Lung (tissue), 12 donors: Measurements from ENCODE around the gene MKI67. TPM values are rescaled to one million over a fixed set of nuclear protein-coding genes. Genes with fewer than 3 reads are reported as not detected.
"Not testable (repeated sequence)": the region's sequence is repeated elsewhere in the genome, so short reads cannot be mapped to it uniquely, and the experiment has no call there.

Experiments
- ATAC-seq: fragments of 200-7000 bp; cut with Tn5 transposase; one replicate; pipeline ENCODE4 v1.9.1; 2020; ENCODE audit warnings: moderate number of reproducible peaks; ENCODE audit not compliant: insufficient read depth, low FRiP score
- DNase-seq, 3 donors: peaks; one replicate each; pipeline ENCODE4 v3.0.0-alpha.2; 2013 to 2017
- H3K27ac ChIP-seq, 2 donors: one replicate each; pipeline ENCODE4 v1.5.1; 2013; ENCODE audit warnings: mild to moderate bottlenecking in 2 of 2, moderate library complexity in 2 of 2, control low read depth in 1 of 2, inconsistent platforms in 1 of 2, low read depth in 1 of 2, low read length in 1 of 2
- H3K27me3 ChIP-seq, 3 donors: one replicate each; pipeline ENCODE4 v1.5.1; 2013; ENCODE audit warnings: low read length in 2 of 3; ENCODE audit not compliant: control insufficient read depth in 3 of 3, insufficient read depth in 3 of 3
- H3K36me3 ChIP-seq, 4 donors: one replicate each; pipeline ENCODE4 v1.5.1; 2013; ENCODE audit warnings: low read length in 4 of 4, mild to moderate bottlenecking in 1 of 4, moderate library complexity in 1 of 4; ENCODE audit not compliant: control insufficient read depth in 4 of 4, insufficient read depth in 4 of 4
- H3K4me1 ChIP-seq, 5 donors: one replicate each; pipeline ENCODE4 v1.5.1; 2013; ENCODE audit warnings: low read length in 5 of 5, mild to moderate bottlenecking in 2 of 5, moderate library complexity in 1 of 5; ENCODE audit not compliant: control insufficient read depth in 5 of 5, insufficient read depth in 5 of 5
- H3K4me3 ChIP-seq: one replicate; pipeline ENCODE4 v1.5.1; 2013; ENCODE audit warnings: mild to moderate bottlenecking, control low read depth, moderate library complexity
- H3K9ac ChIP-seq, 2 donors: one replicate each; pipeline ENCODE4 v1.5.1; 2013; ENCODE audit warnings: low read length in 2 of 2, control low read depth in 1 of 2; ENCODE audit not compliant: insufficient read depth in 1 of 2
- H3K9me3 ChIP-seq, 4 donors: one replicate each; pipeline ENCODE4 v1.5.1; 2013; ENCODE audit warnings: low read length in 3 of 4, mild to moderate bottlenecking in 1 of 4, moderate library complexity in 1 of 4; ENCODE audit not compliant: control insufficient read depth in 4 of 4, insufficient read depth in 3 of 4
- CTCF ChIP-seq: IDR thresholded peaks from 2 replicates; pipeline ENCODE4 v1.5.1; 2012; ENCODE audit warnings: mild to moderate bottlenecking; ENCODE audit errors: control extremely low read depth, extremely low read depth
- WGBS, 2 donors: extraction: QIAGEN DNeasy Blood & Tissue Kit; methylation state at CpG; one replicate each; pipeline ENCODE4 v1.1.7; 2013; 5-methylcytosine and 5-hydroxymethylcytosine counted together
- polyA plus RNA-seq, 2 donors: library from polyadenylated mRNA; stranded (reverse); fragments of 200-250 nt; gene quantifications; one replicate each; pipeline ENCODE4 v1.2.1, GENCODE V29; 2013
- total RNA-seq, 2 donors: library from RNA; depleted of rRNA in 1 of 2; stranded (reverse); fragments of >200 nt in 1 of 2; gene quantifications; one replicate each; pipeline ENCODE4 v1.2.1, GENCODE V29; 2014 to 2021
- donor health status: control.
- donor health status: control.
- donor health status: Bipolar disorder and iron deficiency.
- donor health status: healthy.
- donor health status: DM: yes; HTN: yes; CAD: no.

Gene MKI67
- total and polyA plus RNA-seq, 4 donors = 1.0 to 8.6 (median 2.1) TPM

DNA sequence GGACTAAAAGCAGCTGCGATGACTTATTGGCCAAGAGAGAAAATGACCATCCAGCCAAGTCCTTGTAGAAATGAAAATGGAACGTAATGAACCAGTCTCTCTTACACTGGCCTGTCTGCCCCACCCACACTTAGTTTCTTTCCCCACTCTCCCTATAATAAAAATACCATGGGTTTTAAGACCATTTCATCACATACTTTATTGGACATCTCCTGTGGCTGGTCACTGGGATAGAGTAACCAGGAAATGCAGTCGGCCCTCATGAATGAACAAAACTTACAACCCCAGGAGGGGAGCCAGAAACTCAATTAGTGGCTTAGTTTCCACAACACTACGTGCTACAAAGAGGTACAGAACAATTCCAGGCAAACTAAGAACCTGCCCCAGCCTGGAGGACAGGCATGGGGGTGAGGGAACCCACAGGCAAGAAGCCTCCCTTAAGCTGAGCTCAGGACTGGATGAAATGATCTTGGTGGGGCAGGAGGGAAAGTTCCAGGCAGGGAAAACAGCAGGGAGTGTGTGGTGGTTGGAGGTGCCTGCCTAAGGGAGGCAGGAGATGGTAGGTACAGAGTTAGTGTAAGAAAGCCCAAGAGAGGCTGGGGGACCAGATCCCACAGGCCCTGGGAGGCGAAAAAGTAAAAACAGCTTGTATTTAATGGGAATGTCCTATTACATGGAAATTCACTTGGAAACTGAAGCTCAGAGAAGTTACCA is 29.6 kb downstream of the MKI67 start:
- 89 to 90% methylated on average over 5 of the region's 5 CpGs for WGBS, 2 donors
- H3K9me3 ChIP-seq = peaks cover 0 to 2% (median 0%) of the 10 kb centered on the region in 4 donors
- H3K9ac ChIP-seq = no peak overlapping the region
- no peak overlapping the region for H3K4me3 ChIP-seq
- H3K27me3 ChIP-seq = no peaks in the 10 kb centered on the region
- no peak overlapping the region for H3K27ac ChIP-seq
- DNase-seq (no peak), ATAC-seq (no peak)
- H3K4me1 ChIP-seq = no peaks in the 10 kb centered on the region
- H3K36me3 ChIP-seq = peaks cover 0 to 16% (median 5%) of the 10 kb centered on the region in 4 donors
- no peak for TF ChIP-seq CTCF

DNA sequence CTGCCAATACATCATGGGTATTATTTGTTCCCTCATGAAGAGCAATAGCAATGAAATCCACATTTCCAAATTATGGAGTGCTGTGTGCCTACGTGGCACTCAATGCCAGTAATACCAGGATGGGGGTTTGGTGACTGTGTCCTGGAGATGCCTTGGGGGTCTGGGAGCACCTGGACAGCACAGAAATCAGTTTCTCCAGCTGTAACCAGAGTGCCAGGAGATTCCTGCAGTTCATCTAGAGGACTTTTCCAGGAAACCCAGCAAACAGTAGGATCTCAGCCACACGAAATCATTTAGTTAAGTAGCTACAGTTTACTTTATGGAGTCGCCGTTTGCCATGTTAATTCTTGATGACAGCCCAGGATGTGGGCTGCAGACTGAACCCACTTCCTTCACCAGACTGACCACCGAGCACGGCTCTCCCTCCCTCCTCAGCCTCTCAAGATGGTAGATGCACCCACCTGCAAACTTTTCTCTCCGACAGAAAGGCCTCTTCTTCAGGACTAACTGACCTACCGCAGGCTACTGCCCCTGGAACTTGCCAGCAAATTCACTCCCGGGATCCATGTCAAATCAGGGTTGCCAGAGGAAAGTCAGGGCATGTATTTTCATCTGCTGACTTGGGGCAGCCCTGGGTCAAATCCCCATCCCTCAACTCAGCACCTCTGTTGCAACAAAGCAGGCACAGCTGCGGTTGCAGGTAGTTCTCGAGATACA is 30.3 kb downstream of the MKI67 start:
- no peak for TF ChIP-seq CTCF
- Histone ChIP-seq H3K4me1 (no peaks in the 10 kb centered on the region), H3K27ac (no peak overlapping the region), H3K9me3 (peaks cover 0 to 2% (median 0%) of the 10 kb centered on the region in 4 donors), H3K9ac (no peak overlapping the region), H3K4me3 (no peak overlapping the region), H3K27me3 (no peaks in the 10 kb centered on the region), H3K36me3 (peaks cover 0 to 16% (median 4%) of the 10 kb centered on the region in 4 donors)
- DNase-seq (no peak), ATAC-seq (no peak)
- 62 to 76% methylated on average over 11 of the region's 11 CpGs for WGBS, 2 donors

DNA sequence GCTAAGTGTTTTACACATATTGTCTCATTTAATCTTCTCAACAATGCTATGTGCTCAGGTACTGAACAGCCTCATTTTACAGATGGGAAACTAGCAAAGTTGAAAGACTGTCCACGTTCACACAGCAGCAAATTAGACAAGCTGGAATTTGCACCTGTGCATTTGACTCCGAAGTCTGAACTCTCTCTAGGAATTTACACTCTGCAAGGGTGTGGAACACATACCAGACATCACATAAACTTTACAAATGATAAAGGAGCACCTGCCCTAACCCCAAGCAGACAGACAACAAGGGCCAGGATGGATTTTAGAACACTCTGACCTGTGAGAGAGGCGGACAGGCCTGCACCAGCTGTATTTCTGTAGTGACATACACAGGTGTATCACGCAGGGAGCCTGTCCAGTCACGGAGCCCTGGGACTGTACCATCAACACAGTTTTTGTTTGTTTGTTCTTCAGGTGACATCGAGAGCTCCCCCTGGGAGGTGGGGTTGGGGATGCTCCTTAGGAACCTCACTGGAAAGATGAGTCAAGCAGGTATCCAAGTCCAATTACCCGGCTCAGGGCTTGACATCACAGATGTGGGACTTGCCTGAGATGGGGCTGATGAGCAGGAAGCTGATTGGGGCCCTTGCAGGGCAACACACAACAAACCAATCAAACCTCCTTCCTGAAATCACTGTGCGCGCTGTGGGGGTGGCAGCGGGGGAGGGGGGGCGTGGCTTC is 31.0 kb downstream of the MKI67 start:
- TF ChIP-seq CTCF = no peak
- no peak overlapping the region for H3K4me3 ChIP-seq
- DNase-seq (no peak), ATAC-seq (no peak)
- H3K36me3 ChIP-seq = peaks cover 0 to 15% (median 2%) of the 10 kb centered on the region in 4 donors
- no peak overlapping the region for H3K27ac ChIP-seq
- no peaks in the 10 kb centered on the region for H3K27me3 ChIP-seq
- H3K4me1 ChIP-seq = no peaks in the 10 kb centered on the region
- peaks cover 0 to 2% (median 0%) of the 10 kb centered on the region in 4 donors for H3K9me3 ChIP-seq
- H3K9ac ChIP-seq = no peak overlapping the region
- WGBS, 2 donors = 71 to 79% methylated on average over 11 of the region's 11 CpGs

DNA sequence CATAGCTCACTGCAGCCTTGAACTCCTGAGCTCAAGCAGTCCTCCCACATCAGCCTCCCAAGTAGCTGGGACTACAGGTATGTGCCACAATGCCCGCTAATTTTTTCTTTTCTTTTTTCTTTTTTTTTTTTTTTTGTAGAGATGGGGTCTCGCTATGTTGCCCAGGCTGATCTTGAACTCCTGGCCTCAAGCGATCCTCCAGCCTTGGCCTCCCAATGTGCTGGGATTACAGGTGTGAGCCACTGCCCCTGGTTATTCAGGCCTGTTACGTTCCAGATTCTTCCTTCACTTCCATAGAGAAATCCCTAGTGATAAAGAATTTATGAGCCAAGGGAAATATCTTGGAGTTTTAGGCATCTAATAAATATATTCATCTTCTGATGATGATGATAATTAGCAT is 31.6 kb downstream of the MKI67 start:
- 97 to 100% methylated on average over 4 of the region's 4 CpGs for WGBS, 2 donors

More for the DNA sequence above, 31.6 kb downstream of the MKI67 start:
- H3K9ac ChIP-seq, H3K27ac ChIP-seq, ATAC-seq, H3K4me1 ChIP-seq, H3K4me3 ChIP-seq, H3K27me3 ChIP-seq, H3K9me3 ChIP-seq, DNase-seq: not testable (repeated sequence)
- peaks cover 0 to 12% (median 2%) of the 10 kb centered on the region in 4 donors for H3K36me3 ChIP-seq
